Small intestine (tissue), 7 donors: ENCODE results near the gene PSTPIP1. TPM values are rescaled to one million over a fixed set of nuclear protein-coding genes. Genes with fewer than 3 reads are reported as not detected.
"Not testable (repeated sequence)": the region's sequence is repeated elsewhere in the genome, so short reads cannot be mapped to it uniquely, and the experiment has no call there.

Experiments used
- DNase-seq, 2 donors: peaks; one replicate each; pipeline versions ENCODE4 v3.0.0 to v3.0.0-alpha.2; 2013
- FAIRE-seq: peaks from 2 replicates; lab custom pipeline; 2012; peaks lifted over from hg19 to GRCh38; lab: Jason Lieb, UNC
- H3K27ac ChIP-seq, 3 donors: one replicate each; pipeline ENCODE4 v1.5.1; 2013; ENCODE audit warnings: low read length in 2 of 3, mild to moderate bottlenecking in 2 of 3, control low read depth in 1 of 3, inconsistent platforms in 1 of 3, low read depth in 1 of 3, moderate library complexity in 1 of 3
- H3K27me3 ChIP-seq, 3 donors: one replicate each; pipeline ENCODE4 v1.6.1; 2013; ENCODE audit warnings: low read length in 3 of 3, inconsistent platforms in 1 of 3; ENCODE audit not compliant: control insufficient read depth in 3 of 3, insufficient read depth in 3 of 3
- H3K36me3 ChIP-seq, 3 donors: one replicate each; pipeline ENCODE4 v1.6.1; 2013; ENCODE audit warnings: low read length in 3 of 3, inconsistent platforms in 1 of 3, low read depth in 1 of 3, mild to moderate bottlenecking in 1 of 3, moderate library complexity in 1 of 3; ENCODE audit not compliant: control insufficient read depth in 3 of 3, insufficient read depth in 2 of 3
- H3K4me1 ChIP-seq, 3 donors: one replicate each; pipeline ENCODE4 v1.6.1; 2013; ENCODE audit warnings: low read length in 2 of 3, inconsistent platforms in 1 of 3, low read depth in 1 of 3, mild to moderate bottlenecking in 1 of 3, moderate library complexity in 1 of 3; ENCODE audit not compliant: control insufficient read depth in 3 of 3, insufficient read depth in 2 of 3
- H3K4me3 ChIP-seq, 3 donors: one replicate each; pipeline ENCODE4 v1.5.1; 2013; ENCODE audit warnings: low read length in 3 of 3, control low read depth in 1 of 3, inconsistent platforms in 1 of 3, low read depth in 1 of 3, mild to moderate bottlenecking in 1 of 3, moderate library complexity in 1 of 3
- H3K9me3 ChIP-seq, 2 donors: one replicate each; pipeline ENCODE4 v1.6.1; 2013; ENCODE audit warnings: low read depth in 1 of 2, low read length in 1 of 2; ENCODE audit not compliant: control insufficient read depth in 2 of 2, insufficient read depth in 1 of 2
- WGBS, 3 donors: extraction: QIAGEN DNeasy Blood & Tissue Kit; methylation state at CpG; one replicate each; pipeline ENCODE4 v1.1.7; 2013; 5-methylcytosine and 5-hydroxymethylcytosine counted together
- polyA plus RNA-seq, 4 donors: library from polyadenylated mRNA; stranded (reverse) in 3 of 4; unstranded in 1 of 4; fragments of 200-250 nt in 3 of 4; fragments of 120-200 nt in 1 of 4; gene quantifications; one replicate each; pipeline versions ENCODE4 v1.2.1 to v1.2.3, GENCODE V29; 2013
- donor health status: healthy with polysubstance abuse.
- donor health status: control.
- donor health status: control.
- donor health status: Bipolar disorder and iron deficiency.
- donor health status: healthy.

PSTPIP1 gene
- polyA plus RNA-seq, 4 donors = 1.8 to 17.0 (median 3.2) TPM

DNA sequence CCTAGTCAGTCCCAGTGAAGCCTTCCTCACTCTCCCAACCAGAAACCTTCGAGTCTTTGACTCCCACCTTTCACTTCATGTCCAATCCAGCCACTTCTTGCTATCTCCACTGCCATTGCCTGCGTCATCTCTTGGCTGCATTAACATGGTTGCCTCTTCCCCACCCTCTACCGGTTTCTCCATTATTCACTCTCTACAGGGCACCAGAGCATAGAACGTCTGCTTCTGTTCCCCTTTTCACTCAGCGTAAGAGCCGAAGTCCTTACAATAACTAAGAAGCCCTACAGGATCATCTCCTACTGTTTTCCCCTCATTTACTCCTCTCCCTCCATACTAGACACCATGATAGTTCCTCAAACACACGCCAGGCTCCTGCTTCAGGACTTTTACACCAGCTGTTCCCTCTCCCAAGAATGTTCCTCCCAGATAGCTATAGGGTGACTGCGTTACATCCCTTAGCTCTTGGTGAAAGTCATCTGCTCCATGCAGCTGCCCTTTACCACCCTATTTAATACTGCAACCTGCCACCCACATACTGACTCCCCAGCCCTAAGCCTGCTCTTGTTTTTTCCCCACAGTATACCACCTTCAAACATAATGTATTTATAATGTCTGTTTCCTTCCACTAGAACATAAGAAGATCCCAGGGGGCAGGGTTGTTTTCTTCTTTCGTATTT is 32.5 kb upstream of the PSTPIP1 start:
- Histone ChIP-seq H3K36me3 (no peaks in the 10 kb centered on the region), H3K4me1 (no peaks in the 10 kb centered on the region), H3K4me3 (no peak overlapping the region), H3K9me3 (no peaks in the 10 kb centered on the region), H3K27ac (no peak overlapping the region), H3K27me3 (peaks cover 0 to 2% (median 0%) of the 10 kb centered on the region in 3 donors)
- 85 to 88% (median 86%) methylated on average over 9 of the region's 9 CpGs for WGBS, 3 donors
- no peak for FAIRE-seq
- DNase-seq = no peak

DNA sequence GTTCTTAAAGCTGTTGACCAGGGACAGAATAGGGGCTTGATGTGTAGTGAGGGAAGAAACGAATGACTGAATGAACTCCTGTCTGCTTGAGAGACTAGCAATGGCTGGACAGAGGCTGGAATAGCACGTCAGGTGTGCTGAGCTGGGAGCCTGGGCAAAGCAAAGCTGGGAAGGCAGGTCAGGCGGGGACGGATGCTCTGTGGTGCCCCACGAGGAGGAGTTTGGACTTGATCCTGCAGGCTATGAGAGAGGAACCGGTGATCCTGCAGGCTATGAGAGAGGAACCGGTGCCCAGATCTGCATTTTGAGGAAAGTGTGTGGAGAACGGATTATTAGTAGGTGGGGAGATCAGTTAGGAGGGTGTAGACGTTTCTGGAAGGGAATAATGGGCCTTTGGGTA is 31.3 kb upstream of the PSTPIP1 start:
- no peaks in the 10 kb centered on the region for H3K9me3 ChIP-seq
- FAIRE-seq = no peak
- peak in 1 of 2 donors; percentile 24 for DNase-seq
- peaks cover 0 to 2% (median 0%) of the 10 kb centered on the region in 3 donors for H3K27me3 ChIP-seq
- WGBS, 3 donors = 25 to 59% (median 43%) methylated on average over 9 of the region's 9 CpGs
- H3K4me3 ChIP-seq = no peak overlapping the region
- H3K36me3 ChIP-seq = no peaks in the 10 kb centered on the region
- H3K27ac ChIP-seq = no peak overlapping the region
- no peaks in the 10 kb centered on the region for H3K4me1 ChIP-seq

DNA sequence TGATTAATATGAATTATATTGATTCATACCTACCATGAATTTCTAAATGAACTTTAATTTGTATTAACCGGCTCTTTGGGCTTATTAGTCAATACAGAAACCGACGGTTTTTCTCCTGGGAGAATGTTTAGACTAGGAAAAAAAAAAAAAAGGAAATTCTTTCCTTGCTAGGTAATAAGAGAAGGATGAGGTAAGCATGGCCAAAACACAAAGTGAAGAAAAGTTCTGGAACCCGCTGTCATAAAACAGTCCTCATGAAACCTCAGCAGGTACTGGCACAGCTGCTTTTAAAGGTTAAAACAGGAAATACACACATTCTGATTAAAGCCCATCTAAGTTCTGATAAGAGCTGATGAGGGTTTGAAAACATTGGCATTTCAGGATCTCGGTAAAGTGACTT is 30.8 kb upstream of the PSTPIP1 start:
- FAIRE-seq (no peak), DNase-seq (no peak)
- no peaks in the 10 kb centered on the region for H3K36me3 ChIP-seq
- 13 to 34% (median 26%) methylated on average over 5 of the region's 5 CpGs for WGBS, 3 donors
- H3K9me3 ChIP-seq = no peaks in the 10 kb centered on the region
- no peaks in the 10 kb centered on the region for H3K4me1 ChIP-seq
- H3K27ac ChIP-seq = no peak overlapping the region
- no peak overlapping the region for H3K4me3 ChIP-seq
- peaks cover 0 to 2% (median 0%) of the 10 kb centered on the region in 3 donors for H3K27me3 ChIP-seq

DNA sequence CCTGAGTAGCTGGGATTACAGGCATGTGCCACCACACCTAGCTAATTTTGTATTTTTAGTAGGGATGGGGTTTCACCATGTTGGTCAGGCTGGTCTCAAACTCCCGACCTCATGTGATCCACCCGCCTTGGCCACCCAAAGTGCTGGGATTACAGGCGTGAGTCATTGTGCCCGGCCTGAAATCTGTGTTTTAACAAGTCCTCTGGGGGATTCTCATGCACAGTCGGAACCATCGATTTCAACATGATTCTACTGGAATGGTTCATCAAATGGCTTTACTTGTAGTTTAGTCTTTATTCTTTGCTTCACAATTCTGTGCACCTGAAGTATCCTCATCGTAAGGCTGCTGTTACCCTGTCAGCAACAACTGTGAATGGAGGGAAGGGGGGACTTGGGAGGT is 28.9 kb upstream of the PSTPIP1 start:
- H3K4me1 ChIP-seq, H3K27ac ChIP-seq, DNase-seq, H3K36me3 ChIP-seq, FAIRE-seq, H3K4me3 ChIP-seq, H3K27me3 ChIP-seq, H3K9me3 ChIP-seq: not testable (repeated sequence)
- 85 to 92% (median 90%) methylated on average over 7 of the region's 7 CpGs for WGBS, 3 donors

DNA sequence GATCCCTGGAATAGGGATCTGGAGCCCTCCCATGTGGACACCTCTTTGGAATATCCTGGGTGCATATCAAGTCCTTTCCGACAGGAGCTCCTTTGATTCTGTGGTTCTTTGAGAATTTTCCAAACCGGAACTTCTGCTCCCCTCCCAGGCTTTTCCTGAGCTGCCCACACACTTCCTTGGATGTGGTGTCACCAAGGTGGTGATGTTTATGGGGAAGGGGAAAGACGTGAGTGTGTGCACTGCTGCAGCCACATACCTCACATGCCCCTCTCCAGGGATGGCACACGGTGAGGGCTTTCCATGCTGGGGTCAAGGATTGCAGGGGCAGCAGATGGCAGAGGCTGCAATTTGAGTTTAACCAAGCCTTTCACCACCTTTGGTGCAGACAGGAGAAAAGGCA is 27.9 kb upstream of the PSTPIP1 start:
- peaks cover 0 to 2% (median 0%) of the 10 kb centered on the region in 3 donors for H3K27me3 ChIP-seq
- DNase-seq (no peak), FAIRE-seq (no peak)
- no peak overlapping the region for H3K4me3 ChIP-seq
- no peaks in the 10 kb centered on the region for H3K4me1 ChIP-seq
- no peaks in the 10 kb centered on the region for H3K36me3 ChIP-seq
- no peaks in the 10 kb centered on the region for H3K9me3 ChIP-seq
- no peak overlapping the region for H3K27ac ChIP-seq
- 53 to 64% (median 61%) methylated on average over 4 of the region's 4 CpGs for WGBS, 3 donors

DNA sequence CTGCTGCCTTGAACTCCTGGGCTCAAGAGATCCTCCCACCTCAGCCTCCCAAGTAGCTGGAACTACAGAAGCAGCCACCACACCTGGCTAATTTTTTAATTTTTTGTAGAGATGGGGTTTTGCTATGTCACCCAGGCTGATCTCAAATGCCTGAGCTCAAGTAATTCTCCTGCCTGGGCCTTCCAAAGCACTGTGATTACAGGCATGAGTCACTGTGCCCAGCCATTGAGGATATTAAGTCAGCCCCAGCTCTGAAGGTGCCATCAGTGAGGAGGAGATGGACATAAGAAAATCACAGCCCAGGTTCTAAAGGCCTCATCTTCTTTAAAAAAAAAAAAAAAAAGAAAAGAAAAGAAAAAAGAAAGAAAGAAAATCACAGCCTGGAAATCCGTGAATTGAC is 26.6 kb upstream of the PSTPIP1 start:
- WGBS, 3 donors = 88 to 100% (median 91%) methylated on average over 1 of the region's 1 CpG
- no peak for DNase-seq
- Histone ChIP-seq H3K36me3 (no peaks in the 10 kb centered on the region), H3K27ac (no peak overlapping the region), H3K27me3 (peaks cover 0 to 7% (median 0%) of the 10 kb centered on the region in 3 donors), H3K4me1 (peaks cover 0 to 6% (median 0%) of the 10 kb centered on the region in 3 donors), H3K4me3 (no peak overlapping the region), H3K9me3 (no peaks in the 10 kb centered on the region)
- no peak for FAIRE-seq

DNA sequence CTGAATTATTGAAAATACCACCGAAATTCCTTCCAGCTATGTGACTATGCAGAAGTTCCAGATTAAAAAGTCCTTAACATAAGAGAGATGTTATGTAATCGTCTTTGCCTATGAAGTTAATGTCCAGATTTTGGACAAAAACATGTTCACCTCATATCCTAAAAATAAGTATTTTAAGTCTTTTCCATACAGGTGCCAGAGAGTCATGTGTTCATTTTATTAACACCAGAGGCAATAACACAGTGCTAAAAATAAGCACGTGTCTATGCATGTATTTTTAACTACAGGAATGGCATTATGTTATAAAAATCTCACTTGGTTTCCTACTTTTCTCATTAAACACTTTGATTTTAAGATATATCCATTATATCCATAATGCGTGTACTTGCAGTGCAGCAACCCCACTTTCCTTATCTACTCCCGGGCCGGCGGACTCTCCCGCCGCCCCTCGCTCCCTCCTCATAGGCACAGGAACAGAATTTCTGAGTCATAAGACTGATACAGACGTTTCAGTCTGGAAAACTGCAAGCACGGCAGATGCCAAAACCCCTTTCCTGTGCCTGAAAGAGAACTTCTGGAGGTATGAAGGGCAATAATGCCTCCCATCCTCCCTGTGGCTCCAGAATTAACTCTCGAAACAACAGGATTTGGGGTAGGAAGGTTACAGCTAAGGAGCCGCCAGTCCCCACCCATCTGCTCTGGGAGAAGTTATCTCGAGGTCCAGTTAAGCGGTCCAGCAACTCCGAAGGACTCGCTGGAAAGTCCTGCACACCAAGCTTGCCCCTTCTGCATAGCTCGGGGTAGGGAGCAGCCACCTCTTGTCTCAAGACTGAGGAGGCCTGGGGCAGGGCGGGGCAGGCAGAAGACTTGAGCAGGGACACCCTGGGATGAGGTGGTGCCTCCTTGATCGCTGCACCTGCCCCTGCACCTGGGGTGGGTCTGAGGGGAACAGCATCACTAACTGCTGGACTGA is 22.3 kb upstream of the PSTPIP1 start:
- peaks cover 0 to 9% (median 0%) of the 10 kb centered on the region in 3 donors for H3K4me1 ChIP-seq
- no peaks in the 10 kb centered on the region for H3K36me3 ChIP-seq
- no peaks in the 10 kb centered on the region for H3K9me3 ChIP-seq
- no peak overlapping the region for H3K27ac ChIP-seq
- no peak for DNase-seq
- WGBS, 3 donors = 26 to 54% (median 35%) methylated on average over 21 of the region's 21 CpGs
- H3K4me3 ChIP-seq = no peak overlapping the region
- peaks cover 0 to 12% (median 0%) of the 10 kb centered on the region in 3 donors for H3K27me3 ChIP-seq
- FAIRE-seq = no peak

DNA sequence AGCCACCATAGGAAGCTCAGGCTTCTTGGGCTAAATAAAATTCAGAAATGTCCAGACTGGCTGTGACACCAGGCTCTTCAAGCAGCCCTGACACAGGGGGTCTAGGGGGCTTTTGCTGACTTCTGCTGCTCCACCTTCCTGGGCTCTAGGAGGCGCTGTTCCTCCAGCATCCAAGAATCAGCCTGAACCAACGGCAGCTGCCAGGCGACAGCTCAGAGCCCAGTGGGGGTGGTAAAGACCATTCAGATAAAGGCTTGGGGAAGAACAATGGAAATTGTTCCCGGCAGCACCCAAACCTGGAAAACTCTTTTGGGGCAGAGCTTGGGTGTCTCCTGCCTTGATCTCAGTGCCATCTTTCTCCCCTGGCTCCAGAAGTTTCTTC is 21.6 kb upstream of the PSTPIP1 start:
- no peak for DNase-seq
- 5 to 23% (median 13%) methylated on average over 4 of the region's 4 CpGs for WGBS, 3 donors
- peaks cover 0 to 9% (median 0%) of the 10 kb centered on the region in 3 donors for H3K4me1 ChIP-seq
- H3K27ac ChIP-seq = no peak overlapping the region
- FAIRE-seq = no peak
- H3K27me3 ChIP-seq = peaks cover 0 to 12% (median 0%) of the 10 kb centered on the region in 3 donors
- no peaks in the 10 kb centered on the region for H3K9me3 ChIP-seq
- H3K4me3 ChIP-seq = no peak overlapping the region
- no peaks in the 10 kb centered on the region for H3K36me3 ChIP-seq
